MV-4-11 (cell line): ENCODE measurements around the gene RNF144B.

Source experiments
- DNase-seq: peaks from one replicate; lab custom pipeline; 2025; lab: John Stamatoyannopoulos, UW

RNF144B gene

DNA sequence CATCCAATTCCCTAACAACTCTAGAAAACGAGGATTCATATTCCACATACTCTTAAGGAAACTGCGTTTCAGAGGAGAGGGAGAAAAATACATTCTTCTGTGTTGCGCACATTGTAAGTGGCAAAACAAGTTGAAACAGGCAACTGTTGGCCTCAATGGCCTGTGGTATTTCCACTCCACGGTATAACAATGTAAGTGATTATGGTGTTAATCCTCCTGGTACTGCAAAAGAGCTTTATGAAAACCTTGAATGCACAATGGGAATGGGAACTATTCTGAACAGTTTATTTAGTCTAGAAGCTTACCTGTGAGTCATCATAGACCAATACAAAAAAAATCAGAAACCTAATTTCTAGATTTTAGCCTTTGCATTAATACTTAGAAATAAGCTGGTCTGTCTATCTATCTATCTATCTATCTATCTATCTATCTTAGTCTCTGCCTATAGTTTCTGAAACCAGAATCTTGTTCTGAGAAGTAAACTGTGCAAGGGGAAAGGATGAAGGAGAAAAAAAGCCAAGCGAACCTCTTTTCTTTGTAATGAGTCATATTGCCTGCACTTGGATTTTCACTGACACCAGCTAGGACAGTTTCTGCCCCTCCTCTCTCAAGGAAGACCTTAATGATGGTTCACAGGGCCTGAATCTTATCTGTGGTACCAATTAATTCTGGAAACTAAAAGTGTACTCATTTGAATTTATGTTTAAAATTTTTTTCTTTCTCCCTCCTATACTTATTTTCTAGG, 101.5 kb downstream of the RNF144B start:
- no peak for DNase-seq

- DNase-seq: no peak
Measured at GRCh38 chr6:18489335-18489734, 102.2 kb downstream of the RNF144B start.

- DNase-seq: no peak
Measured at GRCh38 chr6:18491308-18492045, 104.3 kb downstream of the RNF144B start.

- DNase-seq: no peak
Measured at GRCh38 chr6:18492972-18493371, 105.8 kb downstream of the RNF144B start.

- DNase-seq: no peak
Measured at GRCh38 chr6:18493382-18493891, 106.3 kb downstream of the RNF144B start.

DNA sequence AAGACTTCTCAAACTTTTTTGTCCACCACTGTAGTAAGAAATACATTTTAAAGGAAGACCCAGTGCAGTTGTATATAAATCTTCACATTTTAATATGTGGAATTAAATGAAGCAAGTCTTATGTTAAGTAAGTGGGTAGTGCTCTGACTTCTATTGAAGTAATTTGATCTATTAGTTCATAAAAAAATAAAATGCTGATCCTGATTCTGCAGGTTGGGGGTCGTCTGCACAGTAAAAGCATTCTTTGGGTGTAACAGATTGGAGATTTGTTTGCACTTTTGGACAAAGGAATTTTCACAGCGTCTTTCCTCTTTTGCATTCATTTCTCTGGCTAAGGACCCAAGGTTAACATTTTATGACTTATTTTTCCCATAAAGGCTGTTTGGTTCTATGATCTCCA, 106.8 kb downstream of the RNF144B start:
- no peak for DNase-seq

GRCh38 chr6:18495236-18495635, 108.1 kb downstream of the RNF144B start:
- DNase-seq: no peak

DNA sequence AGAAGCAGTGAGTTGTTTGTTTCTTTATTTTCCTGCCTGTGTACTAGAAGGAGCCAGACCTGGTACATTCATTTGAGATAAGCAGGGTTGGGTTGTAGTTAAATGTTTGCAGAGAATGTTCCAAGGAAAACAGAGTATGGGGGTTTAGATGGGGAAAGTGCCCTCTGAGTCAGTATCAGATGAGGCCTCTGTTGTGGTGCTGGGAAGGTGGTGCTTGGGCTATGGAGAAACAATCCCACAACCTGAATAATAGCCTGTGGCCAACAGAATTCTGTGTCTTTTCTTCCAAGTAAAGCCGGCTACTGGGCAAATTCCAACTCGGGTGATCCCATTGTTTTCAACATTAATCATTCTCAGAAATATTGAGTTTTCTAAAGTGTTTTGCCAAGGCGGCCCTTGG, 109.3 kb downstream of the RNF144B start:
- DNase-seq: no peak

DNA sequence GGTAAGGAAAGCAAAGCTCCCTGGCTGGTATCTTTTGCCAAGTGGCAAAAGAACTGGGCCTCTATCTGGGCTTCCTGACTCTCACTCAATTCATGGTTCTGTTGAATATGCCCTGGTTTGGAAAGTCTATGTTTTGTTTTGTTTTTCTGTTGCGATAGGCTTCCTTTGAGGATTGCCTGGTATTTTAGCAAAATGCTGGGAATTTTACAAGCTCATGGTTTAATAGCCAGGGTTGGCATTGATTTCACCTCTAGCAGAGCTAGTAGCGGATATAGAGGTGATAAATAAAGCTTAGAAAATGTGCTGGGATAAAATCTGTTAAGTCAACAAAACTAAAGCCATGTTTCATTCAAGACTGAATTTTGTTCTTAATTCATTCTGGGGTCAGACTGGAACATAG, 109.9 kb downstream of the RNF144B start:
- no peak for DNase-seq

DNA sequence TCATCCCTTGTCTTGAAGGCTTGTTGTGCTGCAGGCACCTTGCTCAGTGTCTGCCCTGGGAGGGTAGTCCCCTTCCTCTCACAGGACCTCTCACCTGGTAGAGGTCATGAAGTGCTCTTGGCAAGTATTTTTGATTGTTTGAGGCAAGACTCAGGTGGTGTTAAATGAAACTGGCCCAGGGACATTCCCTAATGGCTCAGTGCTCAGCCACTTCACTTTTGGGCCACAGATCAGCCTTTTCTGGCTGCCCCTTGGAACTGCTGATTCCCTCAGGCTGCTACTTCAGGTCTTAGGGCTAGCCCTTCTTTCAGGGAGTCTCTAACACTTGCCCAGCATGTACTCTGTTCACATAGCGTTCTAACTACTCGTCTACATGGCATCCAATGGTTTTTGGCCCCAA, 111.3 kb downstream of the RNF144B start:
- no peak for DNase-seq

DNA sequence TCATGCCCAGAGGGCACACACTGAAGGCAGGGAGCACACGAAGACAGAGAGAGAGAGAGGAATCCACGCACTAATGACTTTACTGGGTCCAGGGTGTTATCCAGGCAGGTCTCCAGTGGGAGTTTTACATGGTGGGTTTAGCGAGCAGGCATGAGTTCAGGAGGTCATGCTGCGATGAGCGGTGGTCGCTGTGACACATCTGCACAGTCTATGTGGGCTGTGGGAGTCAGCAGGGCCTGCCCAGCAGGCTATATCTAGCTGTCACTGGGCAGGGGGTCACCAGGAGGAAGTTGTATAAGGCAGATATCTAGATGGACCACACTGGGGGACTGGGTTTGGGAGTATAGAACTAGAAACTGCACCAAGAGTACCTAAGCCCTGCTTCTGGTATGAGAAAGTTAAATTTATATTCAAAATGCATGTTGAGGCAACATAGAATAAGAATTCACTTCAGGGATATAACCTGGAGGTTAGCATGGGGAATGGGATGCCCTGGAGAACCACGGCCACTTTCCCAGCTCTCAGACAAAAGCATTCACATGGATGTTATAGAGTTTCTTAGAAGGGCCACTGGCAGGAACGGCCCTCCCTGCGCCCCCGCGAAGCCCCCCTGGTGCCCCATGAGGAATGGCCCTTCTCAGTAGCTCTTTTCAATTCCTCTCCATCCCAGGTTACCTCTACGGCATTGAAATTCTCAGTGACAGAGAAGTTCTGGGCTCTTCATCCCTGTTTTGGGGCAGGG, 113.9 kb downstream of the RNF144B start:
- no peak for DNase-seq

GRCh38 chr6:18501663-18502013, 114.5 kb downstream of the RNF144B start:
- peak; percentile 81 for DNase-seq

GRCh38 chr6:18503206-18503592, 116.0 kb downstream of the RNF144B start:
- no peak for DNase-seq

- DNase-seq: peak; percentile 73
Measured at GRCh38 chr6:18503593-18504231, 116.6 kb downstream of the RNF144B start.

GRCh38 chr6:18504232-18504596, 117.1 kb downstream of the RNF144B start:
- DNase-seq: no peak

DNA sequence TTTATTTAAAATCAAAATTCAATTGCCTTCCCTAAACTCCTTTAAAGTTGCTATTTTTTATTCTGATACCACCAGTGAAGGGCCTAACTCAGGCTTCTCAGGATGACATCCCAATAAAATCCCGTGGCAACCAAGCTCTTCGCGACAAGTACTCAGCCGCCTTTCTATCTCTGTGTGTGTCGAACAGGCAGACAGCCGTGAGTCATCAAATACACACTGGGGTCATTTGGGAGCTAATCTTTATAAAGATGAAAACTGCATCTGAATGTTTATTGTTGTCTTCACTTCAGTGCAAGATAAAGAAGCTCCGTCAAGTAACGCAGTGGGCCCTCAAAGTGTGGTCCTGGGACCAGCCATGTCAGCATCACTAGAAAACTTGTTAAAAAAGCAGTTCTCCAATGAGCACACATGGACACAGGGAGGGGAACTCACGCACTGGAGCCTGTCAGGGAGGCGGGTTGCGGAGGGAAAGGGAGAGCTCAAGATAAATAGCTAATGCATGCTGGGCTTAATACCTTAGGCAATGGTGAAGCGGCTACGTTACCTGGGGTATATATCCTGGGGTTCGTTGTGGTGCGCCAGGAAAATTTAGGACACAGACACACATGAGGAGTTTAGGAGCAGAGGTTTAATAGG, 119.3 kb downstream of the RNF144B start:
- DNase-seq: no peak

- DNase-seq: no peak
Measured at GRCh38 chr6:18507018-18507415, 119.9 kb downstream of the RNF144B start.

DNA sequence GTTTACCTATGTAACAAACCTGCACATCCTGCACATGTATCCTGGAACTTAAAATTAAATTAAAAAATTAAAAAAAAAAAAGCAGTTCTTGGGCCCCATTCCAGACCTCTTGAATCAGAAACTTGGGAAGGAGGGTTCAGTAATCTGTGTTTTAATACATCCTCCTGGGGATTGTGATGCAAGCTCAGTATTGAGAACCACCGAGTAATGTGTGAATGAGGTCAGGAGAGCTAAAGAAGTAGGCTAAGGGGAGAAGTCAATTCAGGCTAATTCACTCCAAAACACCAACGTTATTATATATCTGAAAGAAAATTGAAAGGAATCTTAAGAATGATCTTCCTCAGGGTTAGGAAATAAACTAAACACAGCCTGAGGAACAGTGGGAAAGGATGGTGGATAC, 120.4 kb downstream of the RNF144B start:
- no peak for DNase-seq

GRCh38 chr6:18509871-18510643, 122.9 kb downstream of the RNF144B start:
- no peak for DNase-seq

GRCh38 chr6:18510644-18511033, 123.5 kb downstream of the RNF144B start:
- peak; percentile 8 for DNase-seq

DNA sequence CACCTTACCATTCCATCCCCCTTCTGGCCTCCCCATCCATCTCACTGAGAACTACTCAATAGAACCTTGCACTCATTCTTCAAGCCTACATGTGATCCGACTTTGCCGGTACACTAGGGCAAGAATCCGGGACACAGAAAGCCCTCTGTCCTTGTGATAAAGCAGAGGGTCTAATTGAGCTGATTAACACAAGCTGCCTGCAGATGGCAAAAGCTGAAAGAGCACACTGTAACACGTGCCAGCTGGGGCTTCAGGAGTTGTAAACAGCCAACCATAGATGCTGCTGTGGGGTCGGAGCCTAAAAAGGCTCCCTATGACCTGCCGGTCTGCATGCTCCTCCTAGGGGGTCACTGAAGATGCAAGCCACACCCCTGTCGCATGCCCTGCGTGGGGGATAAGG, 124.1 kb downstream of the RNF144B start:
- no peak for DNase-seq
